Activated CD4-positive, alpha-beta T cell treated with anti-CD3 and anti-CD28 coated beads for 4 hours (primary cell): ENCODE measurements around the gene BACE2.
A peak's percentile ranks its signal among the peaks of the same experiment; 100 is the strongest.
"Not testable (repeated sequence)": the region's sequence is repeated elsewhere in the genome, so short reads cannot be mapped to it uniquely, and the experiment has no call there.

Experiments used
- DNase-seq, 2 donors: peaks; one replicate each; pipeline ENCODE4 v3.0.0-alpha.2; 2020

The BACE2 gene

DNA sequence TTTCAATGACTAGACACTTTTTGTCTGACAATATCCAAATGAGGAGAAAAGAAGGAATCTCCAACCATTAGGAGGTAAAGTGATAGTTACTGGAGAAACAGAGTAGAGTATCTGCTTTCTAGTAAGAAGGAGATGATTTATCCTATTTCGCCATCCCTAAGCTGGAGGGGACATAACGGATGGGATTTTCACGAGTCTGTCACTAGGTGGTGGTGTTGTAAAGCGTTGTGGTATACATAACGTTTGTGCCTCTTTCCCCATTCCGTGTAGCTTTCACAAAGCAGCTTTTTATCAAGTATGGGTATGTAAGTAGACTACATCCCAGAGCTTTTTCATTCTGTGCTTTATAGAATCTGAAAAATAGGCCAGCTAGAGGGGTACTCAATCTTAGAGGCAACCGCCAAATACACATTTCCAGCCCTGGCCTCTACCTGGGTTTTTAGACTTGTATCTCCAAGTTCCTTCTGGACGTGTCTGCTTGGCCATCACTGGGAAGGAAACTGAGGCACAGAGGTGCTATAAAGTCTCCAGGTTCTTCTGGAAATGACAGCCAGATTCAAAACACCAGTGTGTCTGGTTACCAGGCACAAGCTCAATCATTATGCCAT lies 115.4 kb downstream of the BACE2 start:
- DNase-seq, result peak; percentile 47 to 58

DNA sequence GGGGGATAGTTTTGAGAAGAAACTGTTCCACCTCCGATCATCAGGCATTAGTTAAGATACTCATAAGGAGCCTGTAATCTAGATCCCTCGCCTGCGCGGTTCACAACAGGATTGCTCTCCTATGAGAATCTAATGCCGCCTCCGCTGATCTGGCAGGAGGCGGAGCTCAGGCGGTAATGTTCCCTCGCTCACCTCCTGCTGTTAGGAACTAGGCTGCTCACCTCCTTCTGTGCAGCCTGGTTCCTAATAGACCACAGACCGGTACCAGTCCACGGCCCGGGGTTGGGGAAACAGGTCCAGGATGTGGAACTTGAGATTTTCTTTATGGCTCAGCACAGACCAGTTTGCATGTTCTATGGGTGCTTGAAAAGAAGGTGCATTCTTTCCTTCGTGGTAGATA lies 121.5 kb downstream of the BACE2 start:
- no peak for DNase-seq

DNA sequence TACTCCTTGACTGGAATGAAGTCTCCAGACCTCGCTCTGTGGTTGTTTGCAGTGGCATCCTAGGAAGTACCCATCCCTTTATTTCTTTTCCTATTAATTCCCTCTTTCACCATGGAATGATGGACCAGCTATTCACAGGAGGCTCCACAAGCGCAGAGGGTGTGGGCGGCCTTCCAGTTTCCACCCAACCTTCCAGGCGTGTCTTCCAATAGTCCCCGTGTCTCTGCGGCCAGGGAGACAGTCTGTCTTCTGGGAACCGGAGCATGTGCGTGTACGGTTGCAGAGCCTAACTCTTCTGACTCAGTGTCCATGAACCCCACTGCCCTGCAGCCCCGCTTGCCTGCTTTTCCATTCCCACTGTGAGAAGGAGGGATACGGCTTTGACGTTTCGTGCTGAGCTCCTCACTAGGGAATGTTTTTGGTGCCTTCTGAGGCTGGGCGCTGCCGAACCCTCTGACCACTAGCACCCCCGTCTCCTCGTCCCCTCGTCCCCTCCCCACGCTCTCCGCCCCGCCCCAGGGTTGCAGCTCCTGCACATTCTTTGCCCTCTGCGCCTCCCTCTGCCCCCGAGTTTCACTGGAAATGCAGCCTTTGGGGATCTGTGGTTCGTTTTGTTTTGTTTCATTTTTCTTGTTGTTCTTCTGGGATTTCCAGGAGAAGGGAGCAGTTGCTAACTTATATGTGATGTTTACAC lies 122.3 kb downstream of the BACE2 start:
- no peak for DNase-seq

DNA sequence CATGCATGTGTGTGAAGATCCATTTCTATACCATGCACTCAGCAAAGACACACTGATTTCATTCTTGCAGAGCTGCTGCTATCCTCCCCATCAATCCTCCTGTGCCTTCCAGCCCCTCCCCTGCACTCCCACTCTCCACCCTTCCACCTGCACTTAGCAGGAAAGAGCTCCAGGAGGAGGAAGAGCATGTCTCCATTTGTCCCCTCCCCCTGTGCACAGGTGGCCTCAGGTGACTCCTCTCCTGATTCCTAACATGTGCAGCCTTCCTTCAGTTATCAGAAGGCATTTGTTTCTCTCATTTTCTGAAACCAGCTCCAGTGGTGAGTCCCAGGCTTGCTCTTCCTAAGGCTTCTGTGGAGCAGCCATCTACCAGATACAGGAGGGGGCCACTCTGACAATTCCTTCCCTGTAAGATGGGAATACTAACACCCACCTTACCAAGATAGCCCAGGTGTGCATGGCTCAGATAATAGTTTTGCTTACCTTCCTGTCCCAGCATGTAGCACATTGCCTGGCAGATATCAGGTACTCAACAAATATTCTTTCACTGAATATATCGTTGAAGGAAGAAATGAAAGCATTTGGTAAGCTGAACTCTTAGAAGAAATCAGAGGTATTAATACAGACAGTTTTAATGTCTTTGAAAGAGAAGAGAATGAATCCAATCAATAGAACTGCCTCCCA lies 126.7 kb downstream of the BACE2 start:
- DNase-seq, result no peak

DNA sequence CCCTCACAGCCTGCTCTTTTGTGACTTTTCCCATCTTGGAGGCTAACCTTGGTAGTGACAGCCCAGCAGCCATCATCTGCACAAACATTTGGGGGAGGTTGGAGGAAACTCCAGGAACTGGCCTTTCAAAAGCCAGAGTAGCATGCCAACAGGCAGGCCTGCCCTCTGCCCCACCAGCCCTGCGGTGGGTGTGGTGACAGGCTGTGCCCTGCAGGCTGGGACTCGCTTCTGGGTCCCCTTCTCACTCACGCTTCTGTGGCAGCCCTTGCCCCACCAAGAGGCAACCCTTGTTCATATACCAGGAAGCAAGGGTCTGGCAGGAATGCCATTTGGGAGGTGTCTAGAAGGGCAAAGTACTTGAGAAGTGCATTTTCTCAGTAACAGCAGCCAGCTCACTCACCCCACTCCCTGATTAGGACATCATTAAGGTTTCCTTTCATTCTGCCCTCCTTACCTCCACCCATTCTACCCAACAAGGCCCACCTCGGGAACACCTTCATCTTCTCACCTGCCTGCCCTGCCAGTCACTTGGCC lies 127.8 kb downstream of the BACE2 start:
- DNase-seq, result no peak

DNA sequence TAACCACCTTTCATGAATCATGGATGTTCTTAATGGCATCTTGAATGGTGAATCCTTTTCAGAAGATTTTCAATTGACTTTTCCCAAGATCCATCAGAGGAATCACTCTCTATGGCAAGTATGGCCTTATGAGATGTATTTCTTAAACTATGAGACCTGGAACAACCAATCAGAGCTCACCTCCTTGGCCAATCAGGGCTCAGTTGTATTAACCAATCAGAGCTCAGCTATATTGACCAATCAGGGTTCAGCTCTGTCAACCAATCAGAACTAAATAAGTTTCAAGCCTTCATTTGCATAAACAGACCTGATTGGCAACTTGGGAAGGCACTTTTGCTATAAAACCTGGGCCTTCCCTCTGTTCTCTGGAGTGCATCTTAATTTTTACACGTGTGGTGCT lies 135.0 kb downstream of the BACE2 start:
- no peak for DNase-seq

DNA sequence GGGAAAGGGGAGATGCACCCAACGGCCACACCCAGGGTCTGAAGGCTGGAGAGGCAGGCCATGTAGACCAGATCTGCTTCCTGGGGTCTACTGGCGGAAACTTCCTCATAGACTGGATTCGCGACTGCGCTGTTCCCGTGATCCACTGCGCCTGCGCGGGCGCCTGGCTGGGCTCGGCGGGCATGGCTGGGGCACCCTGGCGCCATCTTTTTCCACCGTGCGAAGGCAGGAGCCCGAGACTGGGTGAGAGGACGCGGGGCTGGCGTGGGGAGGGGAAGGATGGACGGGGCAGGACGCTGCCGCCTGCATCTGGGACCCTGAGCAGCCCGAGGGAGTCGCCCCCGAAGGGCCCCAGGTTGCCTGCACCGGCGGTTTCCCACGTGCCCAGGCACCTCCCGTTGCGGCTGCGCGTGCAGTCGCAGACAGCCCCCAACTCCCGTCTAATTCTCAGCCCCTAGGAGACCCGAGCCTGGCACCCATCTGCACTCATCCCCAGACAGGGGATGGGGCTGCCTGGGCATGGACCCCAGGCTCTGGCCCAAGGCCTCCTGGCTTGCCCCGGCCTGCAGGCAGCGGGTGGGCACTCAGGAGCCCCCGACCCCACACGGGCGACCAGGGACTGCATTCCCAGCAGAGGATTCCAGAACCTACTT lies 136.2 kb downstream of the BACE2 start:
- DNase-seq, result no peak

DNA sequence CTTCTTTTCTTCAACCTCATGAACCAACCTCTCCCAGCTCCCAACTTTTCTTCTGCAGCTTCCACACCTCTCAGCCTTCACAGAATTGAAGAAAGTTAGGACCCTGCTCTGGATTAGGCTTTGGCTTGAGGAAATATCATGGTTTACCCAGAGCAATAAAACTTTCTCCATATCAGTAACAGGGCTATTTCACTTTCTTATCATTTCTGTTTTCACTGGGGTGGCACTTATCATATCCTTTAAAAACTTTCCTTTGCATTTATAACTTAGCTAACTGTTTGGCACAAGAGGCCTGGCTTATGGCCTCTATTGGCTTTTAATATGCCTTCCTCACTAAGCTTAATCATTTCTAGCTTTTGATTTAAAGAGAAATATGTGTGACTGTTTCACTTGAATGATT lies 139.3 kb downstream of the BACE2 start:
- DNase-seq, result no peak

DNA sequence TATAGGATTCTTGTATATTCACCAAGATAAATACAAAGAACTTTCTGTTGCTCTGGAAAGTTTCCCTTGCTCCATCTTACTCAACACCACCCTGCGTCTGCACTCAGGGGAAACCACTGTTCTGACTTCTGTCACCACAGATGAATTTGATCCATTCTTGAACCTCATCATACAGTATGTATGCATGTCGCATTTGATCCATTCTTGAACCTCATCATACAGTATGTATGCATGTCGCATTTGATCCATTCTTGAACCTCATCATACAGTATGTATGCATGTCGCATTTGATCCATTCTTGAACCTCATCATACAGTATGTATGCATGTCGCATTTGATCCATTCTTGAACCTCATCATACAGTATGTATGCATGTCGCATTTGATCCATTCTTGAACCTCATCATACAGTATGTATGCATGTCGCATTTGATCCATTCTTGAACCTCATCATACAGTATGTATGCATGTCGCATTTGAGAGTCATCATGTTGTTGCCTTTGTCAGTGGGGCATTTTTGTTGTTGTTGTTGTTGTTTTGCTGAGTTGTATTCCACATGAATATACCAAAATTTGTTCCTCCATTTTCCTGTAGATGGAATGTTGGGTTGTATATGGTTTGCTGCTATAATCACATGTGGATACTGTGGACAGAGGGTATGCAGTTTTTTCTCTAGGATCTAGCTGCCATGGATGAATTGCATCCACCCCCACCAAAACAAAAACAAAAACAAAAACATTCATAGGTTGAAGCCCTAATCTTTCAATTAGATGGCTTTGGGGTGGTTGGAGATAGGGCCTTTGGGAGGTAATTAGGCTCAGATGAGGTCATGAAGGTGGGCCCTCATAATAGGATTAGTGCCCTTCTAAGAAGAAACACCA lies 145.6 kb downstream of the BACE2 start:
- not testable (repeated sequence) for DNase-seq

DNA sequence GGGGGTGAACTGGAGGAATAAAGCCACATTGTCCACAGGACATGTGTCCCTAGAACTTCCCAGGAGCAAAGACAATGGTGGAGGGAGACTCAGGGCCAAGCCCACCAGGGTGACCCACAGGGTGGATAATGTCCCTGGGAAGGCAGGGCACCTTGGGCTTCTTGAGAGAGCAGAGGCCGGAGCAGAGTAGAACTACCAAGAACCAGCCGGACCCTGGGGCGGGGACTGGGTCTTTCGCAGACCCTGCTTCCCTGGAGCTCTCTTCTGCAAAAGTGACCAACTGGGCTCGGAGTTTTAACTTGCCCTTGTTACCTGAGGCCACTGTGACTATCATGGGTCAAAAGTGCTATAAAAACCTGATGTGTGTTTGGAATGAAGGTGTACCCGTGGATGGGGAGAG lies 147.8 kb downstream of the BACE2 start:
- no peak for DNase-seq

DNA sequence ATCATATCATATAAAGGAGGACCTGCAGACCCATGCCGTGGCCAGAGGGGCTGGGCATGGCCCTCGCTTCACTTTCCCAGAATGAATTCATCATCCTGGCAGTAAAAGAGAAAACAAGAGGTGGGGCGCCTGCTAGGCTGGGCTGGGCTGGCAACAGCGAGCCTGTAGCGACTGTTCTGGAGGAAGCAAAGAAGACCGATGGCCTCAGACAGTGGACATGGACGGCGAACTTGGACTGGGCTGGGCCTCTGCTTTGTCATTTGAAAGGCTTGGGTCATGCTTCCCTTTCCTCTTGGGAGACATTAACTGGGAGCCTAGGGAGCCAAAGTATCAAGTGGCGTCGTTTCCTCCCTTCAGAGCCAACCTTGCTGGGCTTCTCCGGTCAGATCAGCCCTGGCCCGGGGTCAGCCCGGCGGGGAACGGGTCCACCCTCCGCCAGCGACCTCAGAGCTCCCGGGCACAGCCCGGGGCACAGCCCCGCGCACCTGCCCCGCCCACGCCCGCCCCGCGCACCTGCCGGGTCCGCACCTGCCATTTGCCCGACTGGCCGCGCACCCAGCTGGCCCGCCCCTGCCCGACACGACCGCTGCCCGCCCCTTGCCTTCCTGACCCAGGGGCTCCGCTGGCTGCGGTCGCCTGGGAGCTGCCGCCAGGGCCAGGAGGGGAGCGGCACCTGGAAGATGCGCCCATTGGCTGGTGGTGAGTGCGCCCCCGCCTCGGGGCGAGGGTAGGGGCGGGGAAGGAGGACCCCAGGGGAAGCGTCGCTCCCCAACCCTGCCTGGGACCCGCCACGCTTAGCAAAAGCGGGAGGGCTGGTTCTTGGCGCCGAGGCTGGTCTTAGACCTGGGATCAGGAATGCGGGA lies 148.5 kb downstream of the BACE2 start, which contains the start of gene FAM3B:
TSS of gene FAM3B (plus strand) at position 602 of the 863 bp plus-strand sequence. CDS start at position 681, 79 bp downstream.
- no peak for DNase-seq

DNA sequence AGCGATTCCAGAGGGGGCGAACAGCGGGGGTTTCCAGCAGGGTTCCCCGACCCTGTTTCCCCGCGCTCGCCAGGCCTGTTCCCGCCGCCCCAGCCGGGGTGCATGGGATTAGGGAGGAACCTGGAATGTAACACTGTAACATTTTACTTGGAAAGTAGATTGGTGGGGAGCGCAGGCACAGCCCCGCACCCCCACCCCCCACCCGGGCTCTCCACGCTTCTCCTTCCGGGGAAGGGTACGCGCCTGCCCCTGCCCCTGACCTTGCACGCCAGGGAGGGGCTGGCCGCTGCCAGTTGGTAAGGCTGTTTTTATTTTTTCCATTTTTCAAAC lies 149.1 kb downstream of the BACE2 start:
- no peak for DNase-seq

DNA sequence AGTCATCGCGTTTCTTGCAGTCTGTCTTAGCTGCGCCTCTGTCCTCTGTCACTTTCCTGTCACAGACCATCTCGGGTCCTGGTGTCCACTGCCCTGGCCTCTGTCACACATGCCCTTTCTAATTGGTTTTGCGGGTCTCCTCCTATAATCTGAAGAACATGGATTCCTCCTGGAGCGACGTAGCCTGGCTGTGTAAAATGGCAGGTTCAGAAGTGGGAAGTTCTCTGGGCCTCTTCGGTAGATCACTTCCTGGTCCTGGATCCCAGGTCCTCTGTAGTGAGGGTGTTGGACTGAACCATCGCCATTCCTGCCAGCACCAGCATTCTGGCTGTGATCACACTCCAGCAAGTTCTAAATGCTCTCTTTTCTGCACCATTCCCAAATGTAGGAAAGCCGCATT lies 149.5 kb downstream of the BACE2 start:
- DNase-seq, result no peak

DNA sequence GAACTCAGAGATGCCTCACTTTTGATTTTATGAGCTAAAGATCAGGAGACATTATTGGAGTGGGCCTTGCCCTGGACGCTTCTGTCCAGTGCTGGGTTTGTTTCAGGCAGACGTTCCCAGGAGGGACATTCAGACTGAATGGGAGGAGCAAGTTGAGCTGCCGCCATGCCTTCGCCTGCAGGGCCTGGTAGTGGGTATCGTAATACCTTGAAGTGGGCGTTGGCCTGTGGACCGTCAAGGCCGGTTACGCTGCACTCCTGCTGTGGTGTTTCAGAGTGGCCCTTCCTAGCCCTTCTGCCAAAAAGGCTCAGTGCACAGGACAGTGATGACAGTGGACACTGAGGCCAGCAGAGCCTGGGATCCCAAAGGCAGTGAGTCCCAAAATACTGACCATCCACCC lies 150.3 kb downstream of the BACE2 start:
- DNase-seq, result no peak

DNA sequence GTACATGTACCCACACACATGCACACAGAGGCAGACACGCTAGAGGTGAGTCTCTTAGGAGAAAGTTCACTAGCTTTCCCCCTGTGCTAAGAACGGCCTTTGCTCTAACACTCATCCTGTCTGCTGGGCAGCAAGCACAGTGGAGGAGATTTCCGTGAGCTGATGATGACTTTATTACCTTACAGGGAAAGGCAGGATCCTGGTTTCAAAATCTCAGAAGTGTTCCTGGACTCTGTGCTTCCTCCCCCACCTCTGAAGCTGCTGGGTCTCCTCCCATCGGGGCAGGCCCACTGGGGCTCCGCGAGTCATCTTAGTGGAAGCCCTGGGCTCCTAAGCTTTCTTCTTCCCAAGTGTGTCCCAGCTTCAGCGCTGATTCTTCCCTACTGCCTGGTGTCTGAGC lies 151.3 kb downstream of the BACE2 start:
- DNase-seq, result no peak

DNA sequence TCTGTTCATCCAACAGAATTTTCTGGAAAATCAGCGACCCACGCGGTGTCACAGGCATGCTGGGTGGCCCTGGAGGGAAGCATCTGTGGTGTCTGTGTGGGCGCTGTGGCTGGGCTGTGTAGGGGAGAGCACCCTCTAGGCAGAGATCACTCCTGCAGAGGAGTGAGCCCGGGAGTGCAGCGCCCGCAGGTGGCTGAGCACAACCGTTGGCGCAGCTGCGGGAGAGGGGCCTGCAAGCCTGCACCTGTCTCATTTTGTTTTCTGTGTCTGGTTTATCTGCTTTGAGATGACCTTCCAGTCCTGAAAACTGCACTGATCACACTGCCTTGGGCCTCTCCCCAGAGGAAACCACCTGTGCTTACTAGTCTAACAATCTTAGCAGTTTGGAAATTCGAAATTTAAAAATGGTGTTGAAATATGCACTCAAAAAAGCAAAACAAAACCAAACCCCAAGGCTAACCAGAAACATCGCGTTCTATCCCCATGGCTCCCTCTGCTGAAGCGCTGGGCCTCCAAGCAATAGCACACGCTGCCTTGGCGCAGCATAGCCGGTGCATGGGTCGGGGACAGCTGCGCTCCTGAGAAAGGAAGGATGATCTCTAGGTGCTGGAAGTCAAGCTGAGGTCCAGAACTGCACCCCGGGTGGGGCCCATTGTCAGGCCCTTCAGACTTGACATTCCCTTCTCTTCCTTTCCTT lies 153.4 kb downstream of the BACE2 start:
- DNase-seq, result no peak

DNA sequence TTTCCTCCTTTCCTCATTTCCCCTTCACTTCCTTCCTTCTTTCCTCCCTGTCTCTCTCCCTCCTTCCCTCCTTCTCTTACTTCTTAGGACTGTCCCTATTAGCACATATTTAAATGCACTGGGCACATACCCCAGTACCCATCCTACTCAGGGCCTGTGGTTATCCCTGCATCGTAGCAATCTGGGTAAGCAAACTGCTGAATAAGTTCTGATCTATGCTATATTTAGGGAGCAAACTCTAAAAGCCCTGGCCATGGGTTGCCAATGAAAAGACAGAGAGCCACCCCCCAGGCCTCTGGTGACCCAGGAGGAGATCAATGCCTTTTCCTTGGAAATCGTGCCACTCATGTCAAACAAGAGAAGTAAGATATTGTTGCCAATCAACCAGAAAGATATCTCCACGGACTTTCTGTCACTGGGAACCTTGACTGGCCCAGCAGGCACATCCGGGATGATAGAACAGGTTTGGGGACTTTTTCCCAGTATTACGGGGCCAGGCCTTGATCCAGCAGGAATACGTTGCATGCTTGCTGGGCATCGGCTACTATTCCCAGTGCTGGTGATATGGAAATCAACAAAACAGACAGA lies 154.0 kb downstream of the BACE2 start:
- DNase-seq, result no peak

DNA sequence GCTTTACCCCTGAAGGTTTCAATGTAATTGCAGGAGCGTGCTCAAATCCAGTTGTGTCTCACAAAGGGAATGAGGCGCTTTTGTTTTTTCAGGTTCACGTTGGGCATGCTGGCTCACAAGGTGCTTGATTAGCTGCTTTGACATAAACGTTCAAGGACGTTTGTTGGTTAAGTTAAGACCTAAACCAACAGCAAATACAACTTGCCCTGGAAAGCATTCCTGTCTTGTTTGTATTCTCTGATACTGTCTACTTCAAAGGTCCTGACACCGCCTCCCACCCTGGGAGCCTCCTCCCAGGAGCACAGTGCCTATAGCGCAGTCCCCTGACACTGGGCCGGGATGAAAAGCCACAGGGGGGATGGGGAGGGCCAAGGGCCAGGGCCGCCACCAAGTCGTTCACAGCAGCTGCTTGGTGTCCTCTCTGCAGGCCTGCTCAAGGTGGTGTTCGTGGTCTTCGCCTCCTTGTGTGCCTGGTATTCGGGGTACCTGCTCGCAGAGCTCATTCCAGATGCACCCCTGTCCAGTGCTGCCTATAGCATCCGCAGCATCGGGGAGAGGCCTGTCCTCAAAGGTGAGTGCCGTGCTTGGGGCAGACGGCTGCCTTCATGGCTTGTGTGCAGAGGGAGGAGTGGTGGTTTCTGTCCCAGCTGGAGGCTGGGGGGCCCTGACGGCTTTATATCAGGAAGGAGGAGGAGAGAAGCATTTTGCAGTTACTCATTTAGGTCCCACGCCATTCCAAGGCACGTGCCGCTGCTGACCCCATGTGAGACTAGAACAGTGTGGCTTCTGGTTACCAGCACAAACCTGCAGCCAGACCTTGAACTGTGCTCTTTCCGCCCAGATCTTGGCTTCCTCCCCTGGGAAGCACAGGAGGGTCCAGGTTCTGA lies 154.8 kb downstream of the BACE2 start:
- no peak for DNase-seq

DNA sequence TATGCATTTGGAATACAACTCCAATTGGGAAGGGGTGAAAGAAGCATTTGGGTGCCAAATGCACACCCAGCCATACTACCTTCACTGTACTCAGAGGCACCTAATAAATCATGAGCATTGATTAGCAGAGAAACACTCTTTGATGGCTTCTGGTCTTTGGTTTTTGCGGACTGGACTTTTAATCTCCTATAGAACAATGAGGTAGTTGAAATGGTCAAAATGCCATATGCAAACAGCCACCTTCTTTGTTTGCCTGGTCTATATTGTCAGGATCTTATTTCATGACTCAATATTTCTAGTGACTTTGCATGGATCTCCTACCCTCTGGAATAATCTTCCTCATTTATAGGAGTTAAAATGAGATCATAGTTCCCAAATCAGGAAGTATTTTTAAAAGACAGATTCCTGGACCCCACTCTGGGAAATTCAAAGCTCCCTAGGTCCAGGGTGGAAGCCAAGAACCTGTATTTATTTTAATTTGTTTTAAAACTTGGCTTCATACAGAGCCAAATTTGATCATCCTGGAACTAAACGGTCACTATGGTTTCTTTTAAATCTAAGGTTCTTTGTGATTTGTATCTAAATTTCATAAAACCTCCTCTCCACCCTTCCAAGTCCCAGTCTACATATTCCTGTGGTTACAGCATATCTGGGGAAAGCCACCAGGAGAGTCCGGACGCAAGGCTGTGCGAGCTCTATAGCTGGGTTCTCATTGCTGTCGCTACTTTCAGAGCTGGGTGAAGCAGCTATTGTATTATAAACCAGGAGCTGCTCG lies 157.4 kb downstream of the BACE2 start:
- no peak for DNase-seq
